NCI-H2196 treated with DMSO at 0.1 percent for 48 hours (cell line): Measurements from ENCODE around the gene SNED1.

Source experiments
- DNase-seq: peaks from one replicate; lab custom pipeline; 2025; ENCODE audit not compliant: unreplicated experiment; lab: John Stamatoyannopoulos, UW

Gene SNED1

GRCh38 chr2:241020629-241021190 lies 22.3 kb downstream of the SNED1 start:
- DNase-seq = no peak

- no peak for DNase-seq
These were observed 27.2 kb downstream of the SNED1 start for GRCh38 chr2:241025639-241026038.

- DNase-seq = no peak
These were observed 31.3 kb downstream of the SNED1 start for GRCh38 chr2:241029599-241030332.

- DNase-seq = no peak
These were observed 31.9 kb downstream of the SNED1 start for GRCh38 chr2:241030333-241030680.

GRCh38 chr2:241030883-241031282 lies 32.5 kb downstream of the SNED1 start:
- no peak for DNase-seq

GRCh38 chr2:241031436-241032165 lies 33.2 kb downstream of the SNED1 start:
- no peak for DNase-seq

- no peak for DNase-seq
These were observed 35.0 kb downstream of the SNED1 start for GRCh38 chr2:241033336-241033987.

GRCh38 chr2:241033994-241034393 lies 35.6 kb downstream of the SNED1 start:
- DNase-seq = no peak

- DNase-seq = no peak
These were observed 36.2 kb downstream of the SNED1 start for GRCh38 chr2:241034490-241035141.

GRCh38 chr2:241035142-241035817 lies 36.9 kb downstream of the SNED1 start:
- no peak for DNase-seq

- DNase-seq = no peak
These were observed 37.5 kb downstream of the SNED1 start for GRCh38 chr2:241035818-241036396.

GRCh38 chr2:241036397-241036963 lies 38.1 kb downstream of the SNED1 start:
- peak; percentile 22 for DNase-seq

GRCh38 chr2:241036964-241037421 lies 38.6 kb downstream of the SNED1 start:
- no peak for DNase-seq

- DNase-seq = no peak
These were observed 39.1 kb downstream of the SNED1 start for GRCh38 chr2:241037498-241037897.

GRCh38 chr2:241038374-241039180 lies 40.2 kb downstream of the SNED1 start:
- no peak for DNase-seq

GRCh38 chr2:241039416-241039815 lies 41.0 kb downstream of the SNED1 start:
- no peak for DNase-seq

GRCh38 chr2:241040081-241040803 lies 41.8 kb downstream of the SNED1 start:
- no peak for DNase-seq

GRCh38 chr2:241041589-241042158 lies 43.3 kb downstream of the SNED1 start:
- no peak for DNase-seq
